HG02970 (cell line): Measurements from ENCODE around the gene EME1.
"Not testable (repeated sequence)": the region's sequence is repeated elsewhere in the genome, so short reads cannot be mapped to it uniquely, and the experiment has no call there.

Experiments used
- ATAC-seq: cut with Tn5 transposase; IDR thresholded peaks from one replicate; pipeline ENCODE4 v1.9.1; 2021; ENCODE audit warnings: mild to moderate bottlenecking, moderate library complexity, moderate number of reproducible peaks; ENCODE audit not compliant: unreplicated experiment, low FRiP score

Gene EME1

GRCh38 chr17:50424246-50424995 lies 51.4 kb downstream of the EME1 start:
- no peak for ATAC-seq

- no peak for ATAC-seq
Observed at GRCh38 chr17:50424996-50425681, 52.1 kb downstream of the EME1 start.

- ATAC-seq: peak; percentile 46
Observed at GRCh38 chr17:50425682-50426471, 52.8 kb downstream of the EME1 start, which contains the start of gene ACSF2. ACSF2 (plus strand) TSS chr17:50426218; CDS start chr17:50426262, 44 bp downstream.

GRCh38 chr17:50426472-50426782 lies 53.4 kb downstream of the EME1 start:
- ATAC-seq: peak; percentile 14

GRCh38 chr17:50426814-50427787 lies 54.1 kb downstream of the EME1 start:
- no peak for ATAC-seq

GRCh38 chr17:50428126-50428525 lies 55.1 kb downstream of the EME1 start:
- ATAC-seq: not testable (repeated sequence)

- no peak for ATAC-seq
Observed at GRCh38 chr17:50428831-50429424, 55.9 kb downstream of the EME1 start.

GRCh38 chr17:50429793-50430192 lies 56.8 kb downstream of the EME1 start:
- ATAC-seq: no peak
